K562 (cell line): ENCODE results near the gene ENTPD3. TPM values are rescaled to one million over a fixed set of nuclear protein-coding genes. Genes with fewer than 3 reads are reported as not detected.

Experiments used
- ATAC-seq: fragments of 200-7000 bp; cut with Tn5 transposase; 3 replicates; pipeline ENCODE4 v1.9.1; 2020; ENCODE audit warnings: moderate library complexity
- BruUV-seq: library from RNA; stranded (reverse); fragments of 400-500 nt; replicated peaks from 2 replicates; lab custom pipeline; 2021; lab: Mats Ljungman, UMichigan
- CTCF ChIA-PET: fragments of 300-600 bp; formaldehyde crosslinking; extraction: SDS; loops from one replicate; lab custom pipeline; 2021; ENCODE audit warnings: low intra/inter-chr PET ratio; lab: Yijun Ruan, JAX
- POLR2A ChIA-PET: fragments of 300-600, 350-650 bp; sonication (Branson Sonifier 250); formaldehyde crosslinking; extraction: SDS; loops from one replicate; lab custom pipeline; 2021; ENCODE audit warnings: antibody characterized with exemption, inconsistent platforms; lab: Yijun Ruan, JAX
- DNase-seq, 4 experiments: peaks; one replicate each; pipeline versions ENCODE4 v3.0.0 to v3.0.0-alpha.2; 2011 to 2018; ENCODE audit warnings: low spot score in 3 of 4, mixed read lengths in 3 of 4; ENCODE audit errors: extremely low read depth in 1 of 4
- FAIRE-seq: peaks from 2 replicates; lab custom pipeline; 2011; peaks lifted over from hg19 to GRCh38; lab: Jason Lieb, UNC
- H2AFZ ChIP-seq: 2 replicates; pipeline ENCODE4 v1.6.0; 2011; ENCODE audit warnings: low read depth, low read length, control low read depth, inconsistent platforms
- H3K27ac ChIP-seq: fragments of 200-600 bp; 3 replicates; pipeline ENCODE4 v1.8.0; 2011; ENCODE audit warnings: low read depth, mild to moderate bottlenecking, control low read depth, inconsistent platforms, low read length, moderate library complexity, mixed read lengths; ENCODE audit errors: extremely low read depth
- H3K27me3 ChIP-seq, 2 experiments: fragments of 300-600 bp in 1 of 2; 2 replicates in 1 of 2; 3 replicates in 1 of 2; pipeline versions ENCODE4 v1.6.0 to v1.8.0; 2011; ENCODE audit warnings: inconsistent platforms in 2 of 2, low read length in 2 of 2, mild to moderate bottlenecking in 1 of 2, mixed read lengths in 1 of 2, moderate library complexity in 1 of 2; ENCODE audit not compliant: control insufficient read depth in 2 of 2, insufficient read depth in 2 of 2
- H3K36me3 ChIP-seq: fragments of 300-600 bp; 3 replicates; pipeline ENCODE4 v1.8.0; 2011; ENCODE audit warnings: mild to moderate bottlenecking, low read length, inconsistent platforms; ENCODE audit not compliant: control insufficient read depth, insufficient read depth
- H3K4me1 ChIP-seq, 2 experiments: fragments of 200-600 bp in 1 of 2; replicated peaks in 1 of 2; 2 replicates in 1 of 2; 3 replicates in 1 of 2; pipeline versions ENCODE4 v1.5.1 to v1.8.0; 2011; ENCODE audit warnings: inconsistent platforms in 2 of 2, low read length in 2 of 2, mild to moderate bottlenecking in 1 of 2, mixed read lengths in 1 of 2, moderate library complexity in 1 of 2; ENCODE audit not compliant: control insufficient read depth in 2 of 2, insufficient read depth in 2 of 2
- H3K4me2 ChIP-seq: 2 replicates; pipeline ENCODE4 v1.6.1; 2011; ENCODE audit warnings: low read length, control low read depth, inconsistent platforms, mixed read lengths; ENCODE audit not compliant: insufficient read depth
- H3K4me3 ChIP-seq: fragments of 200-600 bp; sonication (generic), shearing (Covaris generic); 2 replicates; pipeline ENCODE4 v1.5.1; 2016; ENCODE audit warnings: control low read depth, inconsistent platforms
- H3K79me2 ChIP-seq: fragments of 200-600 bp; 3 replicates; pipeline ENCODE4 v1.8.0; 2011; ENCODE audit warnings: low read length, inconsistent platforms; ENCODE audit not compliant: control insufficient read depth, insufficient read depth
- H3K9ac ChIP-seq, 2 experiments: 2 replicates each; pipeline versions ENCODE4 v1.6.0 to v1.6.1; 2011; ENCODE audit warnings: low read depth in 2 of 2, low read length in 2 of 2, control low read depth in 1 of 2, inconsistent platforms in 1 of 2, mild to moderate bottlenecking in 1 of 2, mixed read lengths in 1 of 2; ENCODE audit not compliant: insufficient read depth in 1 of 2
- H3K9me1 ChIP-seq: one replicate; pipeline ENCODE4 v1.6.0; 2011; ENCODE audit warnings: inconsistent platforms, mild to moderate bottlenecking, low read length, moderate library complexity; ENCODE audit not compliant: control insufficient read depth, insufficient read depth
- H3K9me3 ChIP-seq: replicated peaks from 2 replicates; pipeline ENCODE4 v1.5.1; 2011; ENCODE audit warnings: low read depth, low read length, inconsistent platforms; ENCODE audit not compliant: control insufficient read depth, insufficient read depth
- H4K20me1 ChIP-seq: replicated peaks from 2 replicates; pipeline ENCODE4 v1.6.1; 2011; ENCODE audit warnings: low read length, inconsistent platforms, mixed read lengths; ENCODE audit not compliant: control insufficient read depth, insufficient read depth
- ARID2 ChIP-seq: fragments of 450-650 bp; IDR thresholded peaks from 2 replicates; pipeline ENCODE4 v1.6.1; 2017; ENCODE audit warnings: antibody characterized with exemption, mild to moderate bottlenecking
- RAD21 ChIP-seq, 2 experiments: fragments of 250-450 bp in 1 of 2; fragments of 450-650 bp in 1 of 2; sonication (Bioruptor Pico) in 1 of 2; formaldehyde crosslinking in 1 of 2; IDR thresholded peaks in 1 of 2; conservative IDR thresholded peaks in 1 of 2; 2 replicates each; pipeline versions ENCODE4 v1.4.0 to v1.8.0; 2020 to 2022; ENCODE audit warnings: mild to moderate bottlenecking in 2 of 2, moderate library complexity in 1 of 2
- SMC3 ChIP-seq: conservative IDR thresholded peaks from 2 replicates; pipeline ENCODE4 v1.6.1; 2011; ENCODE audit warnings: low read depth, low read length, improper control_type of control experiment; ENCODE audit not compliant: insufficient read depth
- TCF7L2 ChIP-seq: fragments of 150-350 bp; IDR thresholded peaks from 2 replicates; pipeline ENCODE4 v1.6.1; 2016; ENCODE audit warnings: low read depth, mild to moderate bottlenecking, low read length, moderate library complexity
- ZNF24 ChIP-seq: fragments of 450-650 bp; IDR thresholded peaks from 2 replicates; pipeline ENCODE4 v1.6.1; 2016
- WGBS: fragments of 100-300 bp; shearing (Covaris generic); methylation state at CpG from one replicate; pipeline ENCODE4 v1.1.6; 2016; ENCODE audit warnings: low coverage, mixed read lengths; ENCODE audit not compliant: insufficient coverage; ENCODE audit errors: missing lambda C conversion rate; 5-methylcytosine and 5-hydroxymethylcytosine counted together
- in situ Hi-C: fragments of 300-500 bp; cut with MboI; formaldehyde crosslinking; loops from 4 replicates; pipeline ENCODE4 v1.15.0; 2018; ENCODE audit warnings: inconsistent platforms, mixed read lengths
- intact Hi-C: fragments of 100-400 bp; cut with micrococcal nuclease; formaldehyde crosslinking; loops from 2 replicates; pipeline ENCODE4 v1.14.2; 2022
- polyA plus RNA-seq, 8 experiments: library from polyadenylated mRNA; depleted of rRNA in 4 of 8; stranded (reverse) in 5 of 8; unstranded in 3 of 8; fragments of >200 nt; fragmentation: Nextera tagmentation in 2 of 8; fragmentation: Illumina TruSeq in 1 of 8; extraction: Ambion mirVana in 2 of 8; extraction: Trizol in 1 of 8; gene quantifications; 2 replicates each; pipeline versions ENCODE4 v1.2.1 to v1.2.3, GENCODE V29; 2011 to 2014; ENCODE audit warnings: inconsistent platforms in 1 of 8, missing spikeins in 1 of 8
- total RNA-seq, 7 experiments: library from RNA; depleted of rRNA in 6 of 7; stranded (reverse); fragments of >200 nt in 6 of 7; fragmentation: Illumina TruSeq in 2 of 7; extraction: Trizol in 2 of 7; gene quantifications; 2 replicates each; pipeline versions ENCODE4 v1.2.1 to v1.2.3, GENCODE V29; 2011 to 2021; ENCODE audit warnings: low replicate concordance in 1 of 7
- TF ChIP-seq, protein P1 (sequence below), 2 experiments: fragments of 450-650 bp; formaldehyde crosslinking in 1 of 2; IDR thresholded peaks; 2 replicates each; pipeline versions ENCODE4 v1.4.0 to v1.6.1; 2014 to 2020; ENCODE audit warnings: mild to moderate bottlenecking in 2 of 2, borderline replicate concordance in 1 of 2, low read depth in 1 of 2
- TF ChIP-seq, protein P2 (sequence below), 3 experiments: fragments of 200-800 bp in 1 of 3; sonication (Bioruptor generic) in 1 of 3; sonication (generic) in 1 of 3; formaldehyde crosslinking in 1 of 3; IDR thresholded peaks; 2 replicates each; pipeline versions ENCODE4 v1.6.1 to v1.8.0; 2016 to 2022; ENCODE audit warnings: mild to moderate bottlenecking in 2 of 3, missing compliant biosample characterization in 2 of 3, missing genetic modification characterization in 2 of 3, missing genetic modification reagents in 1 of 3
- TF ChIP-seq, protein P3 (sequence below), 3 experiments: IDR thresholded peaks in 2 of 3; conservative IDR thresholded peaks in 1 of 3; 2 replicates each; pipeline ENCODE4 v1.5.1; 2011 to 2012; ENCODE audit warnings: low read length in 3 of 3, mild to moderate bottlenecking in 3 of 3, control low read depth in 2 of 3, improper control_type of control experiment in 1 of 3, inconsistent platforms in 1 of 3, low read depth in 1 of 3, mixed read lengths in 1 of 3, moderate library complexity in 1 of 3; ENCODE audit not compliant: insufficient read depth in 2 of 3

Gene ENTPD3
- total and polyA plus RNA-seq, 9 of the 15 experiments (the other 6 are each of a cell fraction or from before 2014, with no cell fraction given) = 0.23 to 2.1 (median 0.58) TPM

DNA sequence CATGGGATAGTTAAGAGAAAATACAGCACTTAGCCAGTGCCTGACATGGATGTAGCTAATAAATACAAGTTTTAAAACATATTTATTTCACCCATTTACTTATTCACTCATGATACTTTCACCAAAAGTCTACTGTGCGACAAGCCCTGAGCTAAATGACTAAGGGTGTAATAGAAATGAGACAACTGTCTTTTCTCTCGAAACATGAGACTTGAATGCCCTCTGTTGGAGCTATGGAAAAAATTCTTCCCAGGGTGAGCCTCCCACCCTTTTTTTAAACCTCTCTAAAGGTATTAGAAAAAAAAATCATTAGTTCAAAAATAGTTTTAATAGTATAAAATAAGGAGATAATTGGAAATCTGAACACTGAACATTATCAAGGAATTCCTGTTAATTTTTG, 45.8 kb downstream of the ENTPD3 start:
- 21% methylated on average over 2 of the region's 2 CpGs for WGBS
- H3K9me1 ChIP-seq = no peaks in the 10 kb centered on the region
- H4K20me1 ChIP-seq = no peaks in the 10 kb centered on the region
- no peaks in the 10 kb centered on the region for H3K36me3 ChIP-seq
- ATAC-seq (peak; percentile 87), FAIRE-seq (peak; percentile 15), DNase-seq (peak in 3 of 4 experiments; percentile 37 to 61 (median 50))
- H3K9ac ChIP-seq = no peak overlapping the region
- no peak overlapping the region for H3K27ac ChIP-seq
- no peaks in the 10 kb centered on the region for H3K27me3 ChIP-seq
- intact Hi-C loops (loop anchor here (1.0 to 2.0 kb wide), 2 partner anchors 105 to 240 kb away; no protein-coding TSS in a partner anchor), in situ Hi-C loops (loop anchor here (5.0 to 10.0 kb wide), 2 partner anchors 105 to 238 kb away; no protein-coding TSS in a partner anchor)
- H3K79me2 ChIP-seq = no peaks in the 10 kb centered on the region
- H3K4me3 ChIP-seq = no peak overlapping the region
- H3K9me3 ChIP-seq = no peaks in the 10 kb centered on the region
- H3K4me1 ChIP-seq = peaks cover 0 to 2% of the 10 kb centered on the region in 2 experiments; a peak in 1 of 5 replicates
- H2AFZ ChIP-seq = no peak overlapping the region
- ChIA-PET POLR2A (interaction anchor here (0.9 to 1.4 kb wide), 6 partner anchors 11 to 124 kb away, joined by 3 to 7 read pairs (median 3); partner anchors contain the start of genes RPL14 and ZNF620), CTCF (interaction anchor here (1.6 to 4.3 kb wide), 2 partner anchors 104 to 241 kb away, joined by 8 to 45 read pairs; no protein-coding TSS in a partner anchor)
- no TSS peak for BruUV-seq
- no peak overlapping the region for H3K4me2 ChIP-seq
- TF ChIP-seq ZNF24 (no peak), TCF7L2 (no peak), SMC3 (peak; percentile 69), ARID2 (peak; percentile 70; the same call in 1 of the 2 replicates), RAD21 (CRISPR knock-in tag; conservative IDR thresholded peaks at IDR 0.05 in 1 of 2, IDR thresholded peaks at IDR 0.05 in 1 of 2) (peak; percentile 79 to 88)
- TF ChIP-seq, protein P1, sequence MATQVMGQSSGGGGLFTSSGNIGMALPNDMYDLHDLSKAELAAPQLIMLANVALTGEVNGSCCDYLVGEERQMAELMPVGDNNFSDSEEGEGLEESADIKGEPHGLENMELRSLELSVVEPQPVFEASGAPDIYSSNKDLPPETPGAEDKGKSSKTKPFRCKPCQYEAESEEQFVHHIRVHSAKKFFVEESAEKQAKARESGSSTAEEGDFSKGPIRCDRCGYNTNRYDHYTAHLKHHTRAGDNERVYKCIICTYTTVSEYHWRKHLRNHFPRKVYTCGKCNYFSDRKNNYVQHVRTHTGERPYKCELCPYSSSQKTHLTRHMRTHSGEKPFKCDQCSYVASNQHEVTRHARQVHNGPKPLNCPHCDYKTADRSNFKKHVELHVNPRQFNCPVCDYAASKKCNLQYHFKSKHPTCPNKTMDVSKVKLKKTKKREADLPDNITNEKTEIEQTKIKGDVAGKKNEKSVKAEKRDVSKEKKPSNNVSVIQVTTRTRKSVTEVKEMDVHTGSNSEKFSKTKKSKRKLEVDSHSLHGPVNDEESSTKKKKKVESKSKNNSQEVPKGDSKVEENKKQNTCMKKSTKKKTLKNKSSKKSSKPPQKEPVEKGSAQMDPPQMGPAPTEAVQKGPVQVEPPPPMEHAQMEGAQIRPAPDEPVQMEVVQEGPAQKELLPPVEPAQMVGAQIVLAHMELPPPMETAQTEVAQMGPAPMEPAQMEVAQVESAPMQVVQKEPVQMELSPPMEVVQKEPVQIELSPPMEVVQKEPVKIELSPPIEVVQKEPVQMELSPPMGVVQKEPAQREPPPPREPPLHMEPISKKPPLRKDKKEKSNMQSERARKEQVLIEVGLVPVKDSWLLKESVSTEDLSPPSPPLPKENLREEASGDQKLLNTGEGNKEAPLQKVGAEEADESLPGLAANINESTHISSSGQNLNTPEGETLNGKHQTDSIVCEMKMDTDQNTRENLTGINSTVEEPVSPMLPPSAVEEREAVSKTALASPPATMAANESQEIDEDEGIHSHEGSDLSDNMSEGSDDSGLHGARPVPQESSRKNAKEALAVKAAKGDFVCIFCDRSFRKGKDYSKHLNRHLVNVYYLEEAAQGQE (IDR thresholded peaks at IDR 0.05; ENCODE audit: borderline replicate concordance) = peak; percentile 77
- TF ChIP-seq, protein P1 (CRISPR knock-in tag; IDR thresholded peaks at IDR 0.05; ENCODE audit: low read depth) = no peak
- TF ChIP-seq, protein P2, sequence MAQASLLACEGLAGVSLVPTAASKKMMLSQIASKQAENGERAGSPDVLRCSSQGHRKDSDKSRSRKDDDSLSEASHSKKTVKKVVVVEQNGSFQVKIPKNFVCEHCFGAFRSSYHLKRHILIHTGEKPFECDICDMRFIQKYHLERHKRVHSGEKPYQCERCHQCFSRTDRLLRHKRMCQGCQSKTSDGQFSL (CRISPR knock-in tag; IDR thresholded peaks at IDR 0.05) = no peak
- TF ChIP-seq, protein P2 (tag; IDR thresholded peaks at IDR 0.05) = no peak
- TF ChIP-seq, protein P3, sequence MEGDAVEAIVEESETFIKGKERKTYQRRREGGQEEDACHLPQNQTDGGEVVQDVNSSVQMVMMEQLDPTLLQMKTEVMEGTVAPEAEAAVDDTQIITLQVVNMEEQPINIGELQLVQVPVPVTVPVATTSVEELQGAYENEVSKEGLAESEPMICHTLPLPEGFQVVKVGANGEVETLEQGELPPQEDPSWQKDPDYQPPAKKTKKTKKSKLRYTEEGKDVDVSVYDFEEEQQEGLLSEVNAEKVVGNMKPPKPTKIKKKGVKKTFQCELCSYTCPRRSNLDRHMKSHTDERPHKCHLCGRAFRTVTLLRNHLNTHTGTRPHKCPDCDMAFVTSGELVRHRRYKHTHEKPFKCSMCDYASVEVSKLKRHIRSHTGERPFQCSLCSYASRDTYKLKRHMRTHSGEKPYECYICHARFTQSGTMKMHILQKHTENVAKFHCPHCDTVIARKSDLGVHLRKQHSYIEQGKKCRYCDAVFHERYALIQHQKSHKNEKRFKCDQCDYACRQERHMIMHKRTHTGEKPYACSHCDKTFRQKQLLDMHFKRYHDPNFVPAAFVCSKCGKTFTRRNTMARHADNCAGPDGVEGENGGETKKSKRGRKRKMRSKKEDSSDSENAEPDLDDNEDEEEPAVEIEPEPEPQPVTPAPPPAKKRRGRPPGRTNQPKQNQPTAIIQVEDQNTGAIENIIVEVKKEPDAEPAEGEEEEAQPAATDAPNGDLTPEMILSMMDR (IDR thresholded peaks at IDR 0.05 in 2 of 3, conservative IDR thresholded peaks at IDR 0.05 in 1 of 3; ENCODE audit: insufficient read depth in 2 of 3, low read depth in 1 of 3, low read length in 3 of 3) = peak; percentile 42 to 83 (median 45); a peak in 3 of 6 replicates
